Left cardiac atrium (tissue), 4 donors: Measurements from ENCODE around the gene PARD6A. TPM values are rescaled to one million over a fixed set of nuclear protein-coding genes. Genes with fewer than 3 reads are reported as not detected.

ENCODE experiments used
- ATAC-seq, 2 donors: fragments of 200-7000 bp; cut with Tn5 transposase; one replicate each; pipeline ENCODE4 v1.9.1; 2020; ENCODE audit warnings: mild to moderate bottlenecking in 2 of 2, moderate library complexity in 2 of 2
- DNase-seq: peaks from one replicate; pipeline ENCODE4 v3.0.0-alpha.2; 2020
- intact Hi-C, 2 donors: fragments of 100-400 bp; cut with DNase I; formaldehyde crosslinking; loops; one replicate each; pipeline versions ENCODE4 v1.14.1 to v1.15.1; 2022 to 2023
- total RNA-seq, 2 donors: library from RNA; stranded (reverse); fragmentation: NEBNext Ultra II Directional; extraction: Animal tissue kit (Norgen Biotek cat#: 25700); gene quantifications; one replicate each; pipeline ENCODE4 v1.2.1, GENCODE V29; 2021
- donor health status: DM: no; HTN: yes; CAD: no.
- donor health status: DM: no; HTN: yes; CAD: no; lungs with severe emphysema.
- donor health status: DM: yes; HTN: yes; CAD: no.
- donor health status: Dilated cardiomyopathy.

Gene PARD6A
- total RNA-seq, 2 donors from 2014 or later: 2.5 to 4.8 TPM

- DNase-seq (no peak), ATAC-seq (no peak)
- intact Hi-C loops: no loop called here
Measured at GRCh38 chr16:67707790-67708189, 47.0 kb downstream of the PARD6A start.

GRCh38 chr16:67708368-67708771, 47.6 kb downstream of the PARD6A start:
- peak; percentile 47 to 56 for ATAC-seq
- no peak for DNase-seq
- intact Hi-C loops: no loop called here

- ATAC-seq (no peak), DNase-seq (no peak)
- intact Hi-C loops: no loop called here
Measured at GRCh38 chr16:67709050-67709449, 48.3 kb downstream of the PARD6A start.

- intact Hi-C loops: no loop called here
- DNase-seq (no peak), ATAC-seq (no peak)
Measured at GRCh38 chr16:67710607-67711006, 49.8 kb downstream of the PARD6A start.

Other genes starting within 250 kb of the PARD6A start
- gene ZDHHC1, start 244.5 kb upstream of the PARD6A start, total RNA-seq: 1 to 10 TPM; 4.6 to 6.8 TPM
- gene HSD11B2, start 229.8 kb upstream of the PARD6A start, total RNA-seq: 1 to 10 TPM in 1 of 2 donors, not detected in 1; 1.6 TPM
- gene ATP6V0D1, start 179.8 kb upstream of the PARD6A start, total RNA-seq: 10 to 100 TPM; 66.9 to 71.3 TPM
- not detected for gene AGRP, start 177.4 kb upstream of the PARD6A start, total RNA-seq
- gene RIPOR1, start 132.1 kb upstream of the PARD6A start, total RNA-seq: 10 to 100 TPM; 66.2 to 80.9 TPM
- 10 to 100 TPM; 22.7 to 25.7 TPM for gene CTCF, start 98.4 kb upstream of the PARD6A start, total RNA-seq
- gene CARMIL2, start 15.8 kb upstream of the PARD6A start, total RNA-seq: 1 to 10 TPM; 1.1 to 1.2 TPM
- gene ACD, start 700 bp upstream of the PARD6A start, total RNA-seq: 10 to 100 TPM in 1 of 2 donors, 1 to 10 TPM in 1; 9.0 to 10.2 TPM
- gene ENKD1, start 5.8 kb downstream of the PARD6A start, total RNA-seq: 1 to 10 TPM; 7.6 to 9.6 TPM
- gene C16orf86, start 5.9 kb downstream of the PARD6A start, total RNA-seq: 1 to 10 TPM; 3.5 to 3.7 TPM
- gene GFOD2, start 58.4 kb downstream of the PARD6A start, total RNA-seq: 10 to 100 TPM; 10.1 to 11.7 TPM
- gene RANBP10, start 145.6 kb downstream of the PARD6A start, total RNA-seq: 10 to 100 TPM; 10.9 to 14.3 TPM
- gene TSNAXIP1, start 145.9 kb downstream of the PARD6A start, total RNA-seq: under 1 TPM; 0.55 to 0.74 TPM
- gene THAP11, start 181.4 kb downstream of the PARD6A start, total RNA-seq: 10 to 100 TPM; 24.5 to 24.7 TPM
- gene NUTF2, start 186.0 kb downstream of the PARD6A start, total RNA-seq: 10 to 100 TPM; 59.8 to 73.9 TPM
- gene CENPT, start 186.7 kb downstream of the PARD6A start, total RNA-seq: 10 to 100 TPM; 22.1 to 22.2 TPM
- gene EDC4, start 212.1 kb downstream of the PARD6A start, total RNA-seq: 10 to 100 TPM; 23.3 to 31.5 TPM
- gene NRN1L, start 223.9 kb downstream of the PARD6A start, total RNA-seq: under 1 TPM in 1 of 2 donors, not detected in 1; 0.50 TPM
- 10 to 100 TPM; 21.0 to 27.3 TPM for gene PSKH1, start 232.3 kb downstream of the PARD6A start, total RNA-seq